ENCODE measurements around the gene LRRC3.
A peak's percentile ranks its signal among the peaks of the same experiment; 100 is the strongest.

LRRC3 gene

DNA sequence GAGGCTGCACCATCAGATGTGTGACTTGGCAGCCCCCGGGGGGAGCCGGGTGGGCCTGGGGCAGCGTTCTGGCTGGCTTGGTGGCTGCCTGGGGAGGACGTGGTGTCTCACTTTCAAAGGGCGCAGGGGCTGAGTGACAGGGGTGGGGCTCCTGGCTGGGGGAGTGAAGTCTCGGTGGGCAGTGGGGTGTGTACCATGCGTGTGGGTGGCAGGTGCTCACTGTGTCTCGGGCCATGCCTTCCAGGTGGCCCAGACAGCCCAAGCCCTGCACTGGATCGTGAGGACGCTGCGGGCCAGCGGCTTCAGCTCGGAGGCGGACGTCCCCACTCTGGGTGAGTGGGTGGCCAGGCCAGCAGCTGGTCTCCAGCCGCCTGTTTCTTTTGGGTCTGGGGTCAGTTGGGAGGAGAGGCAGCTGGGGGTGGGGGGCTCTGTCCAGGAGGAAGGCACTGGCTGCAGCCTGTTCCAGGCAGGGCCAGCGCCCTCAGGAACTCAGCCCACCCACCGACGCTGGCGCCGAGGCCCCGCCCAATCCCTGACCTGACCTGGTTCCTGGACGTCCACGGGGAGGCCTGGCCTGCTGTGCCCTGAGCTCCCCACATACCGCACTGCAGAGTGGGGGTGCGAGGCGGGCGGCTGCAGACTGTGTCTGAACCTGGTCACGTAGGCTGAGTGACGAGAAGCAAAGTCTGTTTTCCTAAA, 30.6 kb upstream of the LRRC3 start:
- DNase-seq: no peak

DNA sequence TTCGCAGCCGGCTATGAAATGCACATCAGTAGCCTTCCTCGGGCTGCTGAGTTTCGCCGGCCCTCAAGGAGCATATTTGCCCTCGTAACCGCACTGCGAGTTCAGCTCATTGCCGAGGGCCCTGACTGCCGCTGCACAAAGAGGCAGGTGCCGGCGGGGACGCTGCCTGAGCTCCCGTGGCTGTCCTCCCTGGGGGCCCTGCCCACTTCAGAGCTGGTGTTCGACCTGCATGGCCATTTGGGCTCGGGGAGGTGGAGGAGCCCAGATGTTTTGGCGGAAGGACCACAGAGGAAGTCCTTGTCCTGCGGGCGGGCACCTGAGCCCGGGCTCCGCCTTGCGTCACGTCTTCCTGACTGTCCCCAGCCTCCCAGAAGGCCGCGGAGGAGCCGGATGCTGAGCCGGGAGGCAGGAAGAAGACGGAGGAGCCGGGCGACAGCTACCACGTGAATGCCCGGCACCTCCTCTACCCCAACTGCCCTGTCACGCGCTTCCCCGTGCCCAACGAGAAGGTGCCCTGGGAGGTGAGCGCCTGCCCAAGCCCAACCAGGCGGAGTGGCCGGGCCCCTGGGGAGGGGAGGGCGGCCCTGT, 29.9 kb upstream of the LRRC3 start:
- no peak for DNase-seq

DNA sequence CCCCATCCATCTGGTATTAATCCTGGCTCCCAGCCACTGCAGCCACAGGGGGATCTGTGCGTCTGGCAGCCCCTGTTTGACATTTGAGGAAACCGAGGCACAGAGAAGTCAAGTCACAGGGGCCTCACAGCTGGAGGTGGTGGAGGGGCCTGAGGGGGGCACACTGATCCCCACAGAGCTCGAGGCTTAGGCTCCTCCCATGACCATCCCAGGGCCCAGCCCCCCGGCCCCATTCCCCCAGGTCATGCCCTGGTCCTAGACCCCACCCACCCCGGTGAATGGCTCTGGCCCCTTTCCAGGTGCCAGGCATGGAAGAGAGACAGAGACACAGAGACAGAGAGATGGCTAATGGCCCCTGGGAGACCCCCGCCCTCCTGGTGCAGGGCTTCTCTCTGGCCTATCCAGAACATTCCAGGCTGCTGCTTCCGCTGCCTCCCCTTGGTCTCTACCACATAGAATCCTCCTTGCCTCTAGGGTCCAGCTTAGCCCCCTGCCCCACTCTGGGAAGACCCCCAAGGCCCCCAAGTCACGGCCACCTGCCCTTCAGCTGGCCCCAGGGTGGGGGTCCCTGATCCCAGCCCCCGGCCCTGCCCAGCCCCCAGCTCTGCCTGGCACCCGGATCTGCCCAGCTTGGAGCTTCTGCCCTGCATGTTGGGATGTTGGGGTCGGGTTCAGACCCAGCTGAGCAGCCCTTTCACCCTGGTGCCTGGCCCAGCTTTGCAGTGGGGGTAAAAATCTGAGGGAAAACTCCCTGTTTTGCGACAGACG, 29.2 kb upstream of the LRRC3 start:
- no peak for DNase-seq

DNA sequence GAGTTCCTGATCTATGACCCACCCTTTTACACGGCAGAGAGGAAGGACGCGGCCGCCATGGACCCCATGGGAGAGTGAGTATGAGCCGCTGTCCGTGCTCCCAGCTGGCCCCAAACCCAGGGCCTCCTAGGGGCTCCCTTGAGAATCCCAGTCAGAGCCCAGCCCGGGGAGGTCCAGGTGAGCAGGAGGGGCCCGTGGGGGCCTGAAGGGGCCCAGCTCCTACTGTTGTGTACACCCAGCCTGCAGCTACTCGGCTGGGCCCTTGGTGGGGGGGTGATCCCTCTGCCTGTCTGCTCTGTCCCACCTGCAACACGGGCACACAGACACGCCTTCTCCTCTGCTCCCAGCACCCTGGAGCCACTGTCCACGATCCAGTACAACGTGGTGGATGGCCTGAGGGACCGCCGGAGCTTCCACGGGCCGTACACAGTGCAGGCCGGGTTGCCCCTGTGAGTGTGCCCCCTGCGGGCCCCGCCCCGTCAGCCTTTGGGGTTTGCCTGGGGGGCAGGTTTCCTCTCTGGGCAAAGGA, 28.6 kb upstream of the LRRC3 start:
- no peak for DNase-seq

DNA sequence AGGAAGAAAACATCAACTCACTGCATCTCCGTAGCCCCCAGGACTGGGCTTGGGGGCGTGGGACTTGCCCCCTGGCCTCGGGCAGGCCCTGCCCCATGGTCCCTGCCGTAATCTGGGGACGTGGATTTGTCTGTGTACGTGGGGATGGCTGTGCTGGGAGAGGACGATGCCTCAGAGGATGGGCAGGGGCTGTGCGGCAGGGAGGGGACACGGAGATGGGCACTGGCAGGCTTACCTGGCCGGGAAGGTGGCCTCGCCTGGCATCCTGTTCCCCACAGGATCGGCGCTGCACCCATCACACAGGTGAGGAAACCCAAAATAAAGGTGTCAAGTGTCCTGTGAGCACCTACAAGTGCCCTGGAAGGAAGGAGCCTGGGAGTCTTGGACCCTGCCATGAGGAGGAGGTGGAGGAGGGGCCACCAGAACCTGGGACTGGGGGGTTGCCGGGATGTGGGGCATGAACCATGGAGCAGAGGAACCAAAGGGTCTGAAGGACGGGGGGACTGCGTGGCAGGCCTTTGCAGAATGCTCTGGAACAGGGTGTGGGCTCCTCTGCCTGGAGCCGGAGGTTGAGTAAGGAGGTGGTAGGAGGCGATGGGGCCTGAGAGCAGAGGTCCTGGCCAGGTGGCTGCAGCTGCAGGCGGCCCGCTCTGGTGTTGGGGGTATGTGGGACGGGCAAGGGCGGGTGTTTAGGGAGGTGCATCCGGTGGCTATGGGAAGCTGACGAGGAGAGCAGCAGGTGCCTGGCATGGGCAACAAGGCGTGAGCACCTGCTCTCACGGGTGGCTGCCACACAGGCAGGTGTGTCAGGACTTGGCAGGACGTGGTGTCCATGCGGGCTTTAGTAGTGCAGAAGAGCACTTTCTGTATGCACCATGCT, 27.8 kb upstream of the LRRC3 start:
- peak; percentile 78 for DNase-seq

DNA sequence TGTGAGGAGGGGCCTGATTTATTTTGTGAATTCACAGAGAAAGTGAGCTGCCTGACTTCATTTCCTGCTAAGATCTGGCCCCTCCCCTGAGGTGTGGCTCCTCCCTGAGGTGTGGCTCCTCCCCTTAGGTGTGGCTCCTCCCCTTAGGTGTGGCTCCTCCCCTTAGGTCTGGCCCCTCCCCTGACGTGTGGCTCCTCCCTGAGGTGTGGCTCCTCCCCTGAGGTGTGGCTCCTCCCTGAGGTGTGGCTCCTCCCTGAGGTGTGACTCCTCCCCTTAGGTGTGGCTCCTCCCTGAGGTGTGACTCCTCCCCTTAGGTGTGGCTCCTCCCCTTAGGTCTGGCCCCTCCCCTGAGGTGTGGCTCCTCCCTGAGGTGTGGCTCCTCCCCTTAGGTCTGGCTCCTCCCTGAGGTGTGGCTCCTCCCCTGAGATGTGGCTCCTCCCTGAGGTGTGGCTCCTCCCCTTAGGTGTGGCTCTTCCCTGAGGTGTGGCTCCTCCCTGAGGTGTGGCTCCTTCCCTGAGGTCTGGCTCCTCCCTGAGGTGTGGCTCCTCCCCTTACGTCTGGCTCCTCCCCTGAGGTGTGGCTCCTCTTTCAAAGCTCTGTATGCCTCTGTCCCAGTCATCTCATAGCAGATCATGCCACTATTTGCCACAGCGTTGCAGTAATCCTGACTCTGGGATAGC, 26.9 kb upstream of the LRRC3 start:
- DNase-seq: peak; percentile 56

DNA sequence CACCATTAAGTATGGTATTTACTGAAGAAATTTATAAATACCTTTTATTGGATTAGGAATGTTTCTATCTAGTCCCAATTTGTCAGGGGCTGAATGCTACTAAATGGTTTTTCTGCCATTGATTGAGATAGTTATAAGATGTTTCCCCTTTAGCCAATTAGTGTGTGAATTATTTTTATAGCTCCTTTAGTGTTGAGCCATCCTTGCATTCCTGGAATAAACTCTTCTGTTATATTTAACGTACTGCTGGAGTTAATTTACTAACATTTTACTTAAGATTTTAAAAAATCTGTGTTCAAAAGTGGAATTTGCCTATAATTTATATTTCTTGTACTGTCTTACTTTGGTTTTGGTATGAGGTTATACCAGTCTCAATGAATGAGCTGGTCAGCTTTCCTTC, 25.4 kb upstream of the LRRC3 start:
- DNase-seq: no peak

DNA sequence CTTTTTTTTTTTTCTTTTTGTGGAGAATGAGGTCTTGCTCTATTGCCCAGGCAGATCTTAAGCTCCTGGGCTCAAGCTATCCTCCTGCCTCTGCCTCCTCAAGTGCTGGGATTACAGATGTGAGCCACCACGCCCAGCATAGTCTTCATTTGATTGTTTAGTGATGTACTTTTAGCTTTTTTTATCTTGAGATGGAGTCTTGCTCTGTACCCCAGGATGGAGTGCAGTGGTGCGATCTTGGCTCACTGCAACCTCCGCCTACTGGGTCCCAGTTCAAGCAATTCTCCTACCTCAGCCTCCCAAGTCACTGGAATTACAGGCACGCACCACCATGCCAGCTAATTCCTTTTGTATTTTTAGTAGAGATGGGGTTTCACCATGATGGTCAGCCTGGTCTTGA, 24.0 kb upstream of the LRRC3 start:
- no peak for DNase-seq

DNA sequence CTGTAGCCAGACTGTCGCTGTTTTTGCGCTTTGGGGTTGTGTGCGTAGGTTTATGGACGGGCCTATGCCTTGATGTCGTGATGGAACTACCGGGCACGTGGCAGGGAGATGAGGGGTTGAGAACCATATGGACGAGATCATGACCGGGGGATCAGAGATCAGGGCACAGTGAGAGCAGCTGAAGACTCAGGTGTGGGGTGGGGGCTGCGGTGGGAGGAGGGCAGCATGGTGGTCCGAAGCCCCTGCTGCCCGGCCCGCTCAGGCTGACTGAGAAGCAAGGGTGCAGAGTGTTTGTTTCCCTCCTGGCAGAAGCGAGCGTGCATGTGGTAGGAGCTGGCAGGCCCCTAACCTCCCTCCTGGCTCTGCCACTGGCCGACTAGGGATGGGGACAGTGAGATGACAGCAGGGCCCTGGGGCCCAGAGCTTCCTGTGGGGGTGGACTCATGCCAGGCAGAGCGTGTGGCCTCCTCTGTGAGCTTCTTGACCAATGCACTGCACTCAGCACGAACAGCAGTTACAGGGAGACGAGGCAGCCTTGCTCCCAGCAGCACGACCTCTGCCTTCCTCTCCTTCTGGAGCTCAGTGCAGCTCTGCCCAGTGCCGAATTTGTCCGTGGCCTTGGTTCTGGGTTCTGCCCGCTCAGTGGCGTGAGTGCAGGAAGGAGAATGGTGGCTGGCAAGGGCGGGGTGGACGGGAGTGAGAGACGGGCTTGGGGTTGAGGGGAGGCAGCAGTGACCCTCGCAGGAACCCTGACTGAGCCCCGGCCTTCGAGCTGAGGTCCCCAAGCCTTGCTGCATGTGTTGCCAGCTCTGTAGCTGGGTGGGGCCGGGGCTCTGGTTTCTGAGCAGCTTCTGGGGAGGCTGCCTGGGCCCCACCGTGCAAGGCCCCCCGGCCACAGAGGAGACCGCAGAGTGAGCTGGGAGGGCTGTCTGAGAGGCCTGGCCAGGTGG, 22.2 kb upstream of the LRRC3 start:
- no peak for DNase-seq

DNA sequence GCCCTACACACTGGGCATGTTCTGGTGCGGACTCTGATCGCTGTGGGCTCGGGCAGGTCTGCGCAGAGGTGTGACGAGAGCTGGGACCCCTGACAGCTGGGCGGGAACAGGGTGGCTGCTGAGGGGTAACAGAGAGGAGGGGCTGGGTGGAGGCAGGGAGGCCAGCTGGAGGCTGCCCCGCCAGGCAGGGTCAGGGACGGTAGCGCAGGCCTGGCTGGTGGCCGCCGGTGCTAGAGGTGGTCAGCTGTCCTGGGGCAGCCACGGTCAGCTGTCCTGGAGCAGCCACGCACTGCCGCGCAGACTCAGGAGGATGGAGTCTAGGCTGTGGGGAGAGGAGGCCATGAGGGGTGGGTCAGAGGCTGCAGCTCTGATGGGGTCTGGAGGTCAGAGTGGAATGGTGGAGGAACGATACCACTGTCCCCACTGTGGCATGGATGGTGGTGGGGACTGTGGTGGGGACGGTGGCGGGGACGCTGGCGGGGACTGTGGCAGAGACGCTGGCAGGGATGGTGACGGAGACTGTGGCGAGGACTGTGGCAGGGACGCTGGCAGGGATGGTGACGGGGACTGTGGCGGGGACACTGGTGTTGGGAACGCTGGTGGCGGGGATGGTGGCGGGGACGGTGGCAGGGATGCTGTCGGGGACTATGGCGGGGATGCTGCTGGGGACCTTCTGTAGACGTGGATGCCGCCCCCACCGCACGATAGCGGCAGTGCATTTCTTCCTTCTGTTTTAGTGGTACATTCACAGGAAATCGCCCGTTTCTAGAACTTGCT, 21.3 kb upstream of the LRRC3 start:
- no peak for DNase-seq

DNA sequence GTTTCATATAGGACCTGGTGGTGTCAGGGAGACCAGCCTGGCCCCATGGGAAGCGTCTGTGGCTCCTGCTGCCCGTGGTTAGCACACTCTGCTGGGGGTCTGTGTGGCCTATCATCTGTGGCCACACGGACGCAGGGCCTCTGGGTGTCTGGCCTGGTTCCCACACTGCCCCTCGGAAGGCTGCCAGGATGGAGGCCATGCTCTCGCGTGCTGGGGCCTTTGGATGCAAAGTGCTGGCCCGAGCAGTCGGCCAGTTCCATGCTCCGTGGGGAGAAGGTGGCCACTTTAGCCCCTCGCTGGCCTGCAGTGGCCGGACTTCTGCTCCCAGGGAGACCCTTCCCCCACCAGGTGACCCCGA, 20.8 kb upstream of the LRRC3 start:
- no peak for DNase-seq

DNA sequence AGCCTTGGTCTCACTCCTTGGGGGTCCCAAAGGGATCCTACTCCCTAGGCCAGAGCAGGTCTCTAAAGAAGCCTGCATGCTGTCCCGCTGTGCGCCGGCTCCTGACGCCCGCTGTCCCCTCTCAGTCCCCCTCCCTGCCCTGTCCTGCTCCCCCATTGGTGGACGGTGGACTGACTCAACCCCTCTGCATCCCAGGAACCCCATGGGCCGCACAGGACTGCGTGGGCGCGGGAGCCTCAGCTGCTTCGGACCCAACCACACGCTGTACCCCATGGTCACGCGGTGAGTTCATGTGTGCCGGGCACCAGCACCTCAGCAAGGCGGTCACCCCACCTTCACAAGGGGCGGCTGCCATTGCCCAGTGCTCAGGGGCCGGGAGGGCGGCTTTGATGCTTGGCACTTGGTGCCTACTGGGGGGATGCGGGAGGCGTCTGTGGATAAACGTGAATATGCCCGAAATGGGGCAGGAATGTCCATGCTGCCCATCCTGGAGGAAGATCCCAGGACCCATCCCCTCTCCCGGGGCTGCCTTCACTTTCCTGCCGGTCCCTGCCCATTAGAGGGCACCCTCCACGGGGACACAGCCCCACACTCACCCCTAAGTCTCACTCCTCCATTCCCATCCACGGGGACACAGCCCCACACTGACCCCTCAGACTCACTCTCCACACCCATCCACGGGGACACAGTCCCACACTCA, 20.2 kb upstream of the LRRC3 start:
- DNase-seq: no peak

DNA sequence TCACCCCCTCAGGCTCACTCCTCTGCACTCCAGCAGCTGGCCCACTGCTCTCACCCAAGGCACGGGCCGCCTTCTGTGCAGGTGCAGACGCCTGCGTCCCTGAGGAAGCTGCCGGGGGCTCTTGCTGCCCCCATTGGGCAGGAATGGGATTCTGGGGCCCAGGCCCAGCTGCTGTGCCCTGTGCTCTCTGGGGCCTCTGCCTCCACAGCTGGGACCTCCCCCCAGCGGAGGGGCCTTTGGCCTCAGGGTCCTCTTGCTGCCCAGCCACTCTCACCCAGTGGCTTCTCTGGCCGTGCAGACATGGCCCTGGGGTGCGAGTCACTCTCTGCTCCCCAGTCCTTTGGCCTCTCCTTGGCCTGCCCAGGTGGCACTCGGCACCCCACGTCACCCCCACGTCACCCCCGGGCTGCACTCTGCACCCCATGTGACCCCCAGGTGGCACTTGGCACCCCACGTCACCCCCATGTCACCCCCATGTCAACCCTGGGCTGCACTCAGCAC, 19.1 kb upstream of the LRRC3 start:
- DNase-seq: no peak

DNA sequence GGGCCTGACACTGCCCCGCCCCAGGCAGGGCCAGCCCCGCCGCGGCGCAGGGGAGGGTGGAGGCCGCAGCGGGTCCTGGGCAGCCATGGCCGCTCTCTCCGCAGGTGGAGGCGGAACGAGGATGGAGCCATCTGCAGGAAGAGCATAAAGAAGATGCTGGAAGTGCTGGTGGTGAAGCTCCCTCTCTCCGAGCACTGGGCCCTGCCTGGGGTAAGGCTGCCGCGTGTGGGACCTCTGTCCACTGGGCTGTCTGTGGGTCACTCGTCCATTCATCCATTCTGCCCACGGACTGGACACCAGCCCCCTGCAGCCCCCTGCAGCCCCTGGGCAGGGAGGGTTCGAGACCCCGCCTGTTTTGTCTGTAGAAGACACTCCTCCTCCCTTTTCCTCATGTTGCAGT, 18.4 kb upstream of the LRRC3 start:
- DNase-seq: no peak

DNA sequence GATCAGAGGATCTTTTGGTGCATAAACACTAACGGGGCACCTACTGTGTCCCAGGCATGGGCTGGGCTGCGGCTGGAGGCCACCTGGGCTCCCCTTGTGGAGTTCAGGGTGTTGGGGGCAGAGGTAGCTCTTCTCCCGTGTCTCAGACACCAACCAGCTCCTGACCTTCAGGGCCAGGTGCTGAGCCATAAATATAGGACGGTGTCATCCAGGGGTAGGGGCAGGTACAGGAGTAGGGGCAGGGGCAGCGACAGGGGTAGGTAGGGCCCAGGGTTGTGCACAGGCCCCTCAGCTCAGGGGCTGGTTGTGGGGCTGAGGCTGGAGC, 18.0 kb upstream of the LRRC3 start:
- no peak for DNase-seq

DNA sequence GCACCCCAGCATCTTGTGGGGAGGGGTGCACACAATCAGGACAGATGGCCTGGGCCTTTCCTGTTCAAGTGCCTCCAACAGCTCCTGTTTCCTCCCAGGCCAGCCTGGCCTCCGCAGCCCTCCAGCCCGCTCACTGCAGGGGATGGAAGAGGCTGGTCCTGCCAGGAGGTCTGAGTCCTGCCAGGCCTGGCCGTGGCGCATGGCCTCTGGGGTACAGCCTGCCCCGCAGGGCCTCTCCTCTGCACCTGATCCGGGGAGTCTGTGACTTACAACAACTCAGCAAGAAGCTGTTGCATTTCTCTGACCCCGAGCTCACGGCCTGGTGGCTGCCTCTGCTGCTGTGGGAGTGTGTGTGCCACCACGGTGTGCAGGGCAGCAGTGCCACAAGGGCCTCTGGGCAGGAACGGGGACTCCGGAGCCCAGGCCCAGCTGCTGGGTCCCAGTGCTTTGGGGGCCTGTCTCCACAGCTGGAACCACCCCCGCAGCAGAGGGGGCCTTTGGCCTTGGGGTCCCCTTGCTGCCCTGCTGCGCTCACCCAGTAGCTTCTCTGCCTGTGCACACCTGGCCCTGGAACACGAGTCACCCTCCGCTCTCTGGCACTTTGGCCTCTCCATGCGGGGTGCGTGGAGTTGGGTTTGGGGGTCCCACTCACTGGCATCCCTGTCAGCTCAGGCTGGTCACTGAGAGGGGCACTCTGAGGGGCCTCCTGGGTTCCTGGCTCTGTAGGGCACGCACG, 17.4 kb upstream of the LRRC3 start:
- DNase-seq: no peak

DNA sequence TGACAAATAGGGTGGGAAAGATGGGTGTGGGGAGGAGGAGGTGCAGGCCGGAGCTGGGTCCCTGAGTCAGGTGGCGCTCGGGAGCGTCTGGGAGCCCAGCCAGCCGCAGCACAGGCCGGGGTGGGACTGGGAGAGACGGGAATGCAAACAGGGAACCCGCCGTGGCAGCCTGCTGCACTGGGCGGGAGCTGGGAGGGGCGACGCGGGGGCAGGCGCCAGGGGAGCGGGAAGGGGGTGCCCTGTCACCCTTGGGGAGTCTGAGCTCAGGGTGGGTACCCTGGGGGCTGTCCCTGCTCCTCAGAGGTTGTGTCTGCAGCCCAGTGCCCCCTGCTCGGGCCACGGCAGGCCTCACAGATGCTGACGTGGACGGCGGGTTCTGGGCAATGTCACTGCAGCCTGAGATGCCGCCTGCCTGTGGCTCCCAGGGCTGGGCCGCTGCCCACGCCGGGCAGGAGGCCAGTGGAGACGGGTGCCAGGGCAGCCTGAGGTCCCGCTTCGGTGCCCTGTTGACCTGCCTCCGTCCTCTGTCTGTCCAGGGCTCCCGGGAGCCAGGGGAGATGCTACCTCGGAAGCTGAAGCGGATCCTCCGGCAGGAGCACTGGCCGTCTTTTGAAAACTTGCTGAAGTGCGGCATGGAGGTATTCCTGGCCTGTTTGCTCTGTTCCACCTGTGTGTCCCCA, 16.6 kb upstream of the LRRC3 start:
- DNase-seq: no peak

DNA sequence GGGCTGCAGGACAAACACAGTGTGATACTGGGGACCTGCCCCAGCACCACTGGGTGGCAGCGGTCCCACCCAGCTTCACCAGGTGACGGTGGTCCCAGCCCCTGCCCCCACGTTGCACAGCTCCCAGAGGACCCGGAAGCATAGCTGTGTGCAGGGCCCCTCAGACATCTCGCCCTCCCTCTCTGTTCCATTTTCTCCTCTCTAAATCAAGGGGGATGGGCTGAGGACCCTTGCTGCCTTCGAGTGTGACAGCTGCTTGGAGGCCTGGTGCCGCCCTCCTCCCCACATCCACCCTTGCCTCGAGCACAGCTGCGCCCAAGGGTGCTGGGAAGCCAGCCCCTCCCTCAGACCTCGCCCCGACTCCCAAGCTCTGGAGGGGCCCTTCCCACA, 16.1 kb upstream of the LRRC3 start:
- DNase-seq: no peak

Measured in NCI-H774 (cell line).